ENCODE measurements around the gene THADA.
"Not testable (repeated sequence)": the region's sequence is repeated elsewhere in the genome, so short reads cannot be mapped to it uniquely, and the experiment has no call there.

The THADA gene

DNA sequence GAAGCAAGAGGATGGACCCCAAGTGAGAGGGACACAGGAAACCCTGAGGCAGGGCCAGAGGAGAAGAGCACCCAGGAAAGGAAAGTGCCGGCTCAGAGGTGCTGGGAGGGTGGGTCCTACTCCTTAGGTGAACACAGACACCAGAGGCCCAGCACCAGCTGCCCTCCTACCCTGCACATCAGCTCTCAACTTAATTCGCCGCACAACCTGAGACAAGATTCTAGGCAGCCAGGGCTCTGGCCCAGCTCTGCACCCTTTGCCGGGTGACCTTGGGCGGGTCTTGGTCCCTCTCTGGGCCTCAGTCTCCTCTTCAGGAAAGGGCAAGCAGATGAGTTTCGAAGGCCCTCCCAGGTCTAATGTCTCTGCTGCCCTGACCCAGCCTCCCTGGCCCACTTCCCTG, 397.6 kb downstream of the THADA start:
- no peak for DNase-seq

DNA sequence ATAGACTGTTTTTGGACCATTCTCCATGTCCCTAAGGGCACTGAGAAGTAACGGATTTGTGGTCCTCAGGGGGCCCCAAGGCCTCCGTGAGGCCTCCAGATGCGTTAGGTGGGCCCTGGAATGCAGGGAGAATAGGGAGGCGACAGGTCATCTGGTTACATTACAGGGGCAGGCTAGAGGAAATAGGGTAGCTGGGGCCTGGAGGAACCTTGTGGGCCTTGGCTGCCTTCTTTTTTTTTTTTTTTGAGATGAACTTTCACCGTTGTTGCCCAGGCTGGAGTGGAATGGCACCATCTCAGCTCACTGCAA, 398.3 kb downstream of the THADA start:
- DNase-seq = no peak

DNA sequence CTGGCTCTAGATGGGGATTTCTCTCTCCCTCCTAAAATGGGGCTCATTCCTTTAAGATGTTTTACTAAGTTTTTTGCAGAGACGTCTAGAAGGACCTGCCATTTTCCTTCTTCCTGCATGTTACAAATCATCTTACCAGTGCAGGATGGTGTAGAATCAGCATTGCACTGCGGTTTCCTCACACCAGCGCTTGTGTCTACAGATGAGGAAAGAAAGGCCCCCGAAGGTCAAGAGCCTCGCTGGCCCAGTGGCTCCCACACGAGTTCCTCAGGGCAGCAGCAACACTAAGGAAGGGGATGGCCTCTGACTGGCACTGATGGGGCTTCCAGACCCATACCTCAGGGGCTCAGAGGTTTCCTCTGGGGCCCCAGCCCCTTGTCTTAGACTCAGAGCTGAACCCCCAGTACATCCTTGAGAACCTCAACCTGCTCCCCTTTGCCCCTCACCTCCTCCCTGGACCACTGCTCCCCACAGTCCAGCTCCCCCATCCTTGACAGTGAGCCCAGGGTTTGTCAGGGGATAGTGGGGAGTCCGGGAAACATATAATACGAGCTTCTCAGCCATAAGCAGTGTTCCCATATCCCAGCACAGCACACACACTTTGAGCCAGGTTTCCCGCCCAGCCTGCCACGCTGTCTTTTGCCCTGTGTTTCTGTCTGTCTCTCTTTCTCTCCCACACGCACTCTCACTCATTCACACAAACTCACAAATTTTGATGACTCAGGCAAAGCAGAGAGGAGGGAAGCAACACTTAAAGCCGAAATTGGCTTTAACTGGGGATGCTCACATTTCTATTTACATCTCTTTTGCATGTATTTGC, 398.9 kb downstream of the THADA start:
- peak; percentile 76 to 83 for DNase-seq

DNA sequence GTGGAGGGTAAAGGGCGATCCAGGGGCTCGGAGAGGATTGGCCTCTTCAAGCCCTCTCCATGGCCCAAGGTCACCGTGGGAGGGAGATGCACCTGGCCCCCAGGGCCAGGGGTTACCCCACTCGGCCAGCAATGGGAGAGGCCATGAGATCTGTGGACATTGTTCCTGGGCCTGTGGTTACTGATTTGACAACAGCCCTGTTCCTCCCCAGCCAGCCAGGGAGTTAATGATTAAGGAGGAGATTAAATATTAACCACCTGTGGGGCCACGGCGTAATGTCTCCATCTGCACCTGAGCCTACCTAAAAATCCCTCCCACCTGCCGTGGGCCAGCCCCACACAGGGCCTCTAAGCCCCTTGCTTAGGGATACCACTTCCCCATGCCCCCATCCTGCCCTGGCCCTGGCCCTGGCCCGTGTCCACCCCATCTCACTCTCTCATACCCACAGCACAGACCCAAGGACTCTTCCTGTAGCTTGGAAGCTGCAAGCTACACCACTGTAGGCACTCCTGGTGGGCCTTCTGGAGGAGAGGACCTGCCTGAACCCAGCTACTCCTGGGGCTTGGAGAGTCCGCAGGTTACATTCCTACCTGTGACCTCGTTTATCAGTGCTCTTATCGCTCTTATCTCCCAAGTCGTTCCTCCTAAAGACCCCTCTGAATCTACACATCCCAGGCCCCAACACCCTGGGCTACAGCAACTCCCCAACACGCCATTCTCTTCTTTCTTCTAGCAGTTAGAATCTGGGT, 401.5 kb downstream of the THADA start:
- no peak for DNase-seq

DNA sequence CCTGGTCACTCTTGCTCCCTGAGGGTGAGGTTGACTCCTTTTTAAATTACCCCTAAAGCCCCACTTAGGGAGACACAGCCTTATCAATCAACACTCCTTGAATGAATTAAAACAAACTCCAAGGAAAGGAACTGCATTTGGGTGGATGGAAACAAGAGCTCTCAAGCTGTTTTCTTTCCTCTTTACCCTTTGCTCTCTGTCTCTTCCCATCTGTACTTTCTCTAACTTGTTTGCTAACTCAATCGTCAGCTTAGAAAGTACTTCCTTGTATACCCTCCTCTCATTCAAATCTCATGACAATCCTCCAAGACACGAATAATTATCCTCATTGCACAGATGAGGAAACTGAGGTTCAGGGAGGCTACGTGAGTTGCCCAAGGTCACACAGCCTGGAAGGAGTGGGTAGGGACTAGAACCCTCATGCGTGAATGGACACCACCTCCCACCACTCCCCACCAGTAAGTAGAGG, 402.2 kb downstream of the THADA start:
- DNase-seq = peak in 1 of 2 donors; percentile 27

DNA sequence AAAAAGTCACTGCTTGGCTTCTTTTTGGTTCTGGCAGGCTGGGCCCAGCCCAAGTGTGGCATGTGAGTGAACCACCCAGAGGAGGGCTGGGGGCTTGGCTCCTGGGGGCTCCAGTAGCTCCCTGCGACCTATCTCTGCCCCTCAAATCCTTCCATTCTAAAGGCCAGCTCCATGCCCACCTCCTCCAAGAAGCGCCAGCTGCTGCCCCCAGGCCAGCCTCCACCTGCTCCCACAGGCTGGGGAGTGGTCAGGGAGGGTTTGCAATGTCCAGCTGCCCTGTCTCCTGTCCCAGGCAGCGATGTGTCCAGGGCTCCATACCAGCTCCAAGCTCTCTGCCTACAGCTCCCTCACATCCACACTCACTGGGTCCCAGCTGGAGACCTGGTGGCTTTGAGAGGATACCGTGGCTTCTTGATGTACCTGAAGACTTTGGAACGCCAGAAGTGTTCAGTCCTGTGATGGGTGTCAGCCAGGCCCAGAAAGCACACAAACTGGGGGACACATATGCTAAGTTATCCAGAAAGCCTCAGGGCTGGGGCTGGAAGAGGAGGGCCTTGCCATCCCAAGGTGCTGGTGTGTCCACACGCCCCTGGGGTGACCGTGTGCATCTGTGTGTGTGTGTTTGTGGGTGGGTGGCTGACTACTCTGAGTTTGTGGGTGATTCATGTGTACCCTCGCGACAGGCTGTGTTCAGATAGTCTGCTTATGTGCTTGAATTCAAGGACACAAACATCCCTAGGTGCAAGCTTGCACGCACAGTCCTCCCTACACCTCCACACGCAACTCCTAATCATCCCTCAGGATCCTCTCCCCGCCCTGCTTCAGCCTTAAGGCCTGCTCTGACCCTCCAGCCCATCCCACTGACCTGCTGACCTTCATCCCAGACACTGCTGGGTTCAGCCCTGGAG, 402.8 kb downstream of the THADA start:
- no peak for DNase-seq

DNA sequence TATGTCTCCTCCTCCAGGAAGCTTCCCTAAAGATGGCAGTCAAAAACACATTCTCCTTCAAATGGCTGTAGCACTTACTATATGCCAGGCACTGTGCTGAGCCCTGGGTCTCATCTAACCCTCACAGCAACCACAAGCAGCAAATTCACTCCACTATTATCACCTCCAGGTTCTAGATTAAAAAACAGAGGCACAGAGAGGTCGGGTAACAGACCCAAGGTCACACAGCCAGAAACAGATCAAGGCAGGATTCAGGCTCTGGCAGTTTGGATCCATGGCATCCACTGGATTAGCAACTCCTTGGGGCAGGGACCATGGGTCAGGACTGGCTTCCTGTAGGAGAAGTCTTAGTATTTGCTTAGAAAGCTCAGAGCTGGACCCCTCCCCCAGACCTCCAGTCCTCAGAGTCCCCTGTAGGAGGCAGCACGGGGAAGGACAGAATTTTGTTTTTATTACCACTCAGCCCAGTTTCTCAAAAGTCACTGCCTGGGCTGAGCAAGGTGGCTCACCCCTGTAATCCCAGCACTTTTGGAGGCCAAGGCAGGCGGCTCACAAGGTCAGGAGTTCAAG, 403.8 kb downstream of the THADA start:
- DNase-seq = no peak

DNA sequence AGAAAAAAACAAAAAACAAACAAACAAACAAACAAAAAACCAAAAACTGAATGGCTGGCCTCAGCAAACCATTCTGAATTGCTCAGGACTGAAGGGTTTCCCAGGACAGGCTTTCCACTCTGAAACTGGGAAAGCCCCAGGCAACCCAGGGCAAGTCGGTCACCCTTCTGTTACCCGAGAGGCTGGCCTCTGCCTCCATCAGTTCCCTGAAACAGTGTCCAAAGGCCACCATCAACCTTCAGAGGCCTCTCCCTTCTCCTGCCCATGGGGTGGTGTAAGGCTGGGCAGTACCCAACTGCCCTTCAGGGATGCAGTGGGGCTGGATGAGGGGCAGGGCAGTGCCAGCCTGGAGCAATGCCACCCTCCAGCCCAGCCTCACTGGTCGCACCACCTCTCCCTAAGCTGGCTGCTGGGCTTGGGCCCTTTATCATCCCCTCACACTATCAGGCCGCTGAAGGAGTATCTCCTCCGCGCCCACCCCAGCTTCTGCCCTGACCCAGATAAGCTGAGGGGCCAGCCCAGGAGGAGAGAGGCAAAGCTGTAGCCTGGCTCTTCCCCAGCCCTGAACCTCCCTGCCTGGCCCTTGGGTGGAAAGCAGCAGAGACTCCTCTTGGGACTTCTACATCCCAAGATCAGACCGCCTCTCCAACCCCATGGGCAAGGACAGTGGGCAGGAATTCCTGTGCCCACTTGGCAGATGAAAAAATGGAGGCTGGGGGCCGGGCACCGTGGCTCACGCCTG, 405.4 kb downstream of the THADA start:
- no peak for DNase-seq

DNA sequence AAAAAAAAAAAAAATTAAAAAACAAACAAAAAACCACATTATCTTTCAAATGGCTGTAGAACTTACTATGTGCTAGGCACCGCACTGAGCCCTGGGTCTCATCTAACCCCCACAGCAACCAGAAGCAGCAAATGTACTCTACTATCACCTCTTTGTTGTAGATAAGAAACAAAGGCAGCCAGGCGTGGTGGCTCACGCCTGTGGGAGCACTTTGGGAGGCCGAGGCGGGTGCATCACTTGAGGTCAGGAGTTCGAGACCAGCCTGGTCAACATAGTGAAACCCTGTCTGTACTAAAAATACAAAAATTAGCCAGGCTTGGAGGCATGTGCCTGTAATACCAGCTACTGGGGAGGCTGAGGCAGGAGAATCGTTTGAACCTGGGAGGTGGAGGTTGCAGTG, 406.0 kb downstream of the THADA start:
- not testable (repeated sequence) for DNase-seq

DNA sequence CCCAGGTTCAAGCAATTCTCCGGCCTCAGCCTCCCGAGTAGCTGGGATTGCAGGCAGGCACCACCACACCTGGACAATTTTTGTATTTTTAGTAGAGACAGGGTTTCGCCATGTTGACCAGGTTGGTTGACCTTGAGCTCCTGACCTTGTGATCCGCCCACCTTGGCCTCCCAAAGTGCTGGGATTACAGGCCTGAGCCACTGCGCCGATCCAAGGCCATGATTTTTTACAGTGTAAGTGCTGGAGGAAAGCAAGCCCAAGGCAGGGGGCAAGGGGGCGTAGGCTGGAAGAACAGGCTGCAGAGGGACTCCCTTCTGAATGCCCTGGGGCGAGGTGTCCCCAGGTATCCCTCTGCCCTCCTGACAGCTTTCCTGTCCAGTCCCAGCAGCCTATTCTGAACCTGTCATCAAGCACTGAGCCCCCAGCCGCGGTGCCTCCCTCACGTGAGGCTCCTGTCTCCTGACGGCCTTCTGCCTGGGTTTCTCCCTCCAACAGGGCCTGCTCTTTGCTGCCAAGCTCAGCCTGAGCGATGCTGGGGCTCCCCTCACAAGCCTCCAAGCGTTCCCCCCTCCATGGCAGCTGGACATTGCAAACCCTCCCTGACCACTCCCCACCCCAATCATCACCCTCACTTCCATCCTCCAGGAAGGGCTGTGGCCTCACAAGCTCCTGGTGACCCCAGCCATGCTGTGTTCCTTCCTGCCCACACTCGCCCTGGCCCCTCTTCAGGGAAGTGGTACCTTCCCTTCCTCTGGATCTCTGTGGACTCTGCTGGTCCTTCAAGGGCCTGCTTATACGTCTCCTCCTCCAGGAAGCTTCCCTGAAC, 407.1 kb downstream of the THADA start:
- no peak for DNase-seq

DNA sequence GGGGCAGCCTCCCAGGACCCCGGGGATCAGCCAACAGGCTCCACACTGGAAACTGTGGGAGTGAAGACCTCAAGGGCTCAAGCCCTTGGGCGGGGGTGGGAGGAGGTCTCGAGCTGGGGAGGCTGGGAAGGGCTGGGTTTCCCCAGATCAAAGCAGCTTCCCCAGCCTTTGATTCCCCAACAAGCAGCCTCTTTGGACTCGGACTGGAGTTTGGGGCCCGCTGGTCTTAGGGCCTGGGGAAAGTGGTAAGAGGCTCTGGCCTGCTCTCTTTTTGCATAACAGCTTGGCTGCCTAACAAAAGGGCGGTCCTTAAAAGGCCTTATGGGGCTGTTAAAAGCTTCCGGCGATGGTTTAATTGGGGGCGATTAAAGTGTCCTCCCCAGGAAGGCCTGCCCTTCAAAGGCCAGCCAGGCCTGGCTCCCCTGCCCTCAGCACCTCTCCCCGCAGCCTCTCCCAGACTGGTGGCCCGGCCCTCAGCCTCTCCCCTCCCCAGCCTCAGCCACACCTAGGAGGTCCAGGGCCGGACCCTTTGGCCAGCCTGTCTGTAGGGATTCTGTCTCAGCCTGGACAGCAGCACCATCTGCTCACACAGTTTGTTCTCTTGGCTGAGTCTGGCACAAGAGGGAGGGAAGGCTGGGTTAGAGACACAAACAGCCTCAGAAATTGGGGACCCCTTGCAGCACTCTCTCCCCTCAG, 409.0 kb downstream of the THADA start:
- DNase-seq = no peak

DNA sequence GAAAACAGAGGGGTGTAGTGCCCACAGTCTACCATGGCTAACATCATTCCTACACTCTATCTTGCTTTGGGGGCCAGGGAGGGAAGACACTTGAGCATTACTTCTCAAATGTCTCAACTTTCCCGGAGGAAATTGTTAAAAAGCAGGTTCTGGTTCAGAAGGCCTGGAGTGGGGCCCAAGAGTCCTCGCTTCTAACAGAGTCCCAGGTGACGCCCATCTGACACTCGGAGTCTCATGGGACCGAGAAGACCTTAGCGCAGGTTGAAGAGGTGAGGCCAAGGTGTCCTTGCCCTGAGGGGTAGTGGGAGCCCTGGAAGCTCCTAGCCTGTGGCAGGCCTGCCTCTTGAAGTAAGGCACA, 409.5 kb downstream of the THADA start:
- no peak for DNase-seq

DNA sequence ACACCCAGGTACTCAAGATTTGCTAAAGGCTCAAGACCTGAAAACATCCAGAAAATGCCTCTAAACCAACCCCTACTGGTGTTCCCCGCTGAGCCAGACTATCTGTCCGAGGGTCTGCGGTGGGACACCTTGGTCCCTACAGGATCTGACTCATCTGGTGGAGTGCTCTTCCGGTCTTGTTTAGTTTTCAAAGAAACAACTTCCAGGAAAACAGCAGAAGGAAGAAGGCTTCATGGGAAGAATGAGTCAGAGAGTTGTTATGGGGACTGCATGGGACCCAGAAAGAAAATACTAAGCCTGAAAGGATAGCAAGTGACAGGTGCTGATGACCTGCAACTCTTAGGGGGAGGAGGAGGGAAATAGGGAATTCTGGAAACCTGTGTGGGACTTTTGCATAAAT, 410.7 kb downstream of the THADA start:
- no peak for DNase-seq

DNA sequence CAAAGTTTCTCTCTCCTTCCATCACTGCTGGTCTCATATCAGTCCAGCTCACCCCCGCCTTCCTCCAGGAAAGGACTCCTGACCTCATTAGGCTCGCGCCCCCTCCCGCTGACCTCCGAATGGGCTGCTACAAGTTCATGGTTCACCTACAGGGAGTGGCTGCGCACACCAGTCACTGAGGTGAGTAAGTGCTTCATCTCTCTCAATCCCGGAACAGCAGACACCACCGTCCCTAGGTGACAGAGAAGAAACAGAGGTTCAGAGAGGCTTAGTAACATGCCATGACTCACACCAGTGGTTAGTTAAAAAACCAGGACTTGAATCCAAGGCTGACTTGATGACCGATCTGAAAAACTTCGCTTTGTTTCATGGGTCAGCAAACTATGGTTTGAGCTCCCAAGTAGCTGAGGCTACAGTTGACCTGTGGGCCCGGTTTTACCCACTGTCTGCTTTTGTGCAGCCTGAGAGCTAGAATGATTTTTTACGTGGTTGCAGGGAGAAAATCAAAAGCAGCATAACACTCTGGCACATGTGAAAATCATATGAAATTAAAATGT, 411.4 kb downstream of the THADA start:
- no peak for DNase-seq

DNA sequence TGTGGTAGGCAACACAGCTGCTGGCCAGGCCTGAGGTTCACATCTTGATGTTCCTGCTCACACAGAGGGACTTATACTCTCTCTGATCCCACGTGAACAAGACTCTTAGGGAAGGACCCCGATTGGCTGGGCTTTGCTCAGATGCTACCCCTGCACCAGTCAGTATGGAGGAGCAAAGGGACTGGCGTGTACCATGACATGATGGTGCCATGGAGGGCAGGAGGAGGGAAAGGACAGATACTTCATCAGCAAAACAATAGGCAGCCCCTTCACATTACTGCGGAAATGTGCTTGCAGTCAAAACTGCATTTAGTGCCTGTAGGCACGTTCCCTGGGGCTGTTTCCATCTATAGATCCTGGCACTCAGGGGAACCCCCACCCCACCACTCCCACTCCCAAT, 412.1 kb downstream of the THADA start:
- DNase-seq = no peak

DNA sequence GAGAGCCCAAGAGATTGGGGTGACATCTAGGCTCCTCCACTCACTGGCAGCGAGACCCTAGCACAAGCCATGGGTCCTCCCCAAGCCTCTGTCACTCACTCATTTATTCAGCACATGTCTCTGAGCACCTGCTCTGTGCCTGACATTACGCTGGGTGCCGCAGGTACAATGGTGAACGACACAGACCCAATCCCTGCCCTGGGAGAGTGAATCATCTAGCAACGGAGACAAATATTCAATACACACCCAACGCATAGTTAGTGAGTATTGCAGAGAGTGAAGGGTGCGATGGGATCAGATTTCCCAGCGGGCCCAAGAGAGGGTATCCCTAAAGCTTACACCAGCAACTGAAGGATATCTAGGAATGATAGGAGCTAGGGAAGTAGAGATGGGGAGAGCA, 414.9 kb downstream of the THADA start:
- DNase-seq = no peak

Data from inflammatory macrophage (primary cell).